WTC11 (cell line): Measurements from ENCODE around the gene TLR10. TPM values are rescaled to one million over a fixed set of nuclear protein-coding genes. Genes with fewer than 3 reads are reported as not detected.
A peak's percentile ranks its signal among the peaks of the same experiment; 100 is the strongest.

ENCODE experiments used
- ATAC-seq: fragments of 200-7000 bp; cut with Tn5 transposase; 2 replicates; pipeline ENCODE4 v1.10.0; 2021; ENCODE audit warnings: mild to moderate bottlenecking, moderate library complexity
- CTCF ChIA-PET: fragments of 300-600 bp; sonication (Branson Sonifier 250); formaldehyde crosslinking; loops from one replicate; lab custom pipeline; 2021; ENCODE audit warnings: antibody characterized with exemption; lab: Charles Lee
- POLR2A ChIA-PET: fragments of 350-600 bp; sonication (Branson Sonifier 250); formaldehyde crosslinking; loops from one replicate; lab custom pipeline; 2021; ENCODE audit warnings: antibody characterized with exemption; lab: Charles Lee
- DNase-seq: peaks from one replicate; pipeline ENCODE4 v3.0.0; 2021; ENCODE audit warnings: low spot score
- H3K27ac Mint-ChIP-seq: 2 replicates; pipeline ENCODE4 v1.8.0; 2021; ENCODE audit warnings: mixed read lengths
- H3K27me3 Mint-ChIP-seq: 2 replicates; pipeline ENCODE4 v1.8.0; 2021; ENCODE audit warnings: low read depth, mild to moderate bottlenecking, moderate library complexity, mixed read lengths
- H3K36me3 Mint-ChIP-seq: 2 replicates; pipeline ENCODE4 v1.8.0; 2021; ENCODE audit warnings: mixed read lengths
- H3K4me1 Mint-ChIP-seq: 2 replicates; pipeline ENCODE4 v1.8.0; 2022; ENCODE audit warnings: mixed read lengths
- H3K4me3 Mint-ChIP-seq: 2 replicates; pipeline ENCODE4 v1.8.0; 2021; ENCODE audit warnings: mild to moderate bottlenecking, moderate library complexity, mixed read lengths
- H3K9me3 Mint-ChIP-seq: 2 replicates; pipeline ENCODE4 v1.8.0; 2021; ENCODE audit warnings: mixed read lengths
- ARID4B ChIP-seq: sonication (generic); formaldehyde crosslinking; IDR thresholded peaks from 2 replicates; pipeline ENCODE4 v1.8.0; 2023; ENCODE audit warnings: missing genetic modification reagents, mild to moderate bottlenecking, borderline replicate concordance
- CBFB ChIP-seq: sonication (generic); formaldehyde crosslinking; IDR thresholded peaks from 2 replicates; pipeline ENCODE4 v1.8.1; 2022; ENCODE audit warnings: mild to moderate bottlenecking, low read depth, missing genetic modification reagents
- CREB1 ChIP-seq: sonication (generic); formaldehyde crosslinking; IDR thresholded peaks from 2 replicates; pipeline ENCODE4 v1.8.0; 2023; ENCODE audit warnings: mild to moderate bottlenecking, missing genetic modification reagents
- CREM ChIP-seq: sonication (generic); formaldehyde crosslinking; IDR thresholded peaks from 2 replicates; pipeline ENCODE4 v1.8.1; 2022; ENCODE audit warnings: mild to moderate bottlenecking, missing genetic modification reagents, moderate library complexity
- ETV6 ChIP-seq: sonication (generic); formaldehyde crosslinking; IDR thresholded peaks from 2 replicates; pipeline ENCODE4 v1.8.1; 2022; ENCODE audit warnings: mild to moderate bottlenecking, missing genetic modification reagents
- FOXK1 ChIP-seq: sonication (generic); formaldehyde crosslinking; IDR thresholded peaks from 2 replicates; pipeline ENCODE4 v1.8.0; 2022; ENCODE audit warnings: mild to moderate bottlenecking, moderate library complexity, missing genetic modification reagents
- FOXP1 ChIP-seq: sonication (generic); formaldehyde crosslinking; IDR thresholded peaks from 2 replicates; pipeline ENCODE4 v1.8.0; 2022; ENCODE audit warnings: missing genetic modification reagents, mild to moderate bottlenecking, moderate library complexity, borderline replicate concordance
- GABPB1 ChIP-seq: sonication (generic); formaldehyde crosslinking; IDR thresholded peaks from 2 replicates; pipeline ENCODE4 v1.8.1; 2023; ENCODE audit warnings: mild to moderate bottlenecking, missing genetic modification reagents
- IRF1 ChIP-seq: sonication (generic); formaldehyde crosslinking; IDR thresholded peaks from 2 replicates; pipeline ENCODE4 v1.8.0; 2023; ENCODE audit warnings: missing genetic modification reagents
- IRF2 ChIP-seq: sonication (generic); formaldehyde crosslinking; IDR thresholded peaks from 2 replicates; pipeline ENCODE4 v1.8.0; 2022; ENCODE audit warnings: low read depth, missing genetic modification reagents, borderline replicate concordance
- KAT7 ChIP-seq: sonication (generic); formaldehyde crosslinking; IDR thresholded peaks from 2 replicates; pipeline ENCODE4 v1.8.1; 2023; ENCODE audit warnings: missing genetic modification reagents, mild to moderate bottlenecking, borderline replicate concordance
- MLX ChIP-seq: sonication (generic); formaldehyde crosslinking; IDR thresholded peaks from 2 replicates; pipeline ENCODE4 v1.8.1; 2023; ENCODE audit warnings: mild to moderate bottlenecking, missing genetic modification reagents, moderate library complexity
- NFATC4 ChIP-seq: fragments of 250-450 bp; sonication (Bioruptor Pico); IDR thresholded peaks from 2 replicates; pipeline ENCODE4 v1.9.0; 2021; ENCODE audit warnings: mild to moderate bottlenecking
- NR3C1 ChIP-seq: sonication (generic); formaldehyde crosslinking; conservative IDR thresholded peaks from 2 replicates; pipeline ENCODE4 v1.8.1; 2023; ENCODE audit warnings: low read depth, mild to moderate bottlenecking, missing genetic modification reagents
- TEAD4 ChIP-seq: sonication (generic); formaldehyde crosslinking; IDR thresholded peaks from 2 replicates; pipeline ENCODE4 v1.8.0; 2022; ENCODE audit warnings: mild to moderate bottlenecking, missing genetic modification reagents
- ZNF281 ChIP-seq: sonication (generic); formaldehyde crosslinking; IDR thresholded peaks from 2 replicates; pipeline ENCODE4 v1.8.0; 2023; ENCODE audit warnings: mild to moderate bottlenecking, missing genetic modification reagents
- ZNF512 ChIP-seq: sonication (generic); formaldehyde crosslinking; IDR thresholded peaks from 2 replicates; pipeline ENCODE4 v1.8.1; 2022; ENCODE audit warnings: missing genetic modification reagents, borderline replicate concordance
- ZNF532 ChIP-seq: fragments of 250-450 bp; sonication (Bioruptor Pico); IDR thresholded peaks from 2 replicates; pipeline ENCODE4 v1.9.0; 2021; ENCODE audit warnings: mild to moderate bottlenecking, borderline replicate concordance
- total RNA-seq: library from RNA; stranded (reverse); gene quantifications from 3 replicates; pipeline ENCODE4 v1.2.3, GENCODE V29; 2021

TLR10 gene
- total RNA-seq, 1 experiment from 2014 or later = not detected

GRCh38 chr4:38805530-38806145 lies 22.8 kb upstream of the TLR10 start:
- POLR2A ChIA-PET = no interaction called here
- H3K27me3 Mint-ChIP-seq = no peaks in the 10 kb centered on the region; the same call in 1 of the 2 replicates
- CTCF ChIA-PET = interaction anchor here (0.6 kb wide), 1 partner anchor 170 kb away, joined by 4 read pairs; no protein-coding TSS in a partner anchor

GRCh38 chr4:38804654-38805295 lies 22.0 kb upstream of the TLR10 start, which contains the start of gene TLR1:
TSS of gene TLR1 (minus strand) at chr4:38804791. CDS start at chr4:38798831, 5,960 bp downstream.
- ATAC-seq (no peak), DNase-seq (no peak)
- no peak within 1 kb of the TSS for H3K4me3 Mint-ChIP-seq
- H3K9me3 Mint-ChIP-seq = peaks cover 35% of the 10 kb centered on the region
- CTCF ChIA-PET = interaction anchor here (0.6 to 1.0 kb wide), 2 partner anchors 14 to 171 kb away, joined by 3 to 4 read pairs; no protein-coding TSS in a partner anchor
- peak within 1 kb of the TSS; percentile 30; the same call in 1 of the 2 replicates for H3K27ac Mint-ChIP-seq
- H3K4me1 Mint-ChIP-seq = no peaks in the 10 kb centered on the region
- POLR2A ChIA-PET = no interaction called here
- peaks cover 16% of the 10 kb centered on the region for H3K36me3 Mint-ChIP-seq
- H3K27me3 Mint-ChIP-seq = no peaks in the 10 kb centered on the region; the same call in 1 of the 2 replicates
- TF ChIP-seq FOXK1 (CRISPR knock-in tag) = no peak
- no peak for TF ChIP-seq FOXP1 (CRISPR knock-in tag)
- no peak for TF ChIP-seq ZNF532 (CRISPR knock-in tag)
- TF ChIP-seq ARID4B (CRISPR knock-in tag) = no peak
- no peak for TF ChIP-seq IRF2 (CRISPR knock-in tag)
- no peak for TF ChIP-seq ZNF281
- no peak for TF ChIP-seq CREM (CRISPR knock-in tag)
- no peak for TF ChIP-seq CBFB (CRISPR knock-in tag)
- TF ChIP-seq KAT7 = no peak
- TF ChIP-seq ZNF512 (CRISPR knock-in tag) = no peak
- TF ChIP-seq CREB1 (CRISPR knock-in tag) = no peak
- no peak for TF ChIP-seq IRF1 (CRISPR knock-in tag)
- no peak for TF ChIP-seq ETV6 (CRISPR knock-in tag)
- no peak for TF ChIP-seq NR3C1 (CRISPR knock-in tag)
- no peak for TF ChIP-seq GABPB1 (CRISPR knock-in tag)
- no peak for TF ChIP-seq TEAD4 (CRISPR knock-in tag)
- no peak for TF ChIP-seq NFATC4 (CRISPR knock-in tag)

More at GRCh38 chr4:38805530-38806145, 22.8 kb upstream of the TLR10 start:
- H3K27ac Mint-ChIP-seq = no peak overlapping the region
- ATAC-seq (no peak), DNase-seq (no peak)
- peaks cover 28% of the 10 kb centered on the region for H3K9me3 Mint-ChIP-seq
- H3K36me3 Mint-ChIP-seq = peaks cover 16% of the 10 kb centered on the region
- H3K4me3 Mint-ChIP-seq = no peak overlapping the region
- no peak for TF ChIP-seq MLX (CRISPR knock-in tag)
- no peak for TF ChIP-seq ETV6 (CRISPR knock-in tag)
- H3K4me1 Mint-ChIP-seq = no peaks in the 10 kb centered on the region
